K562 (cell line): ENCODE results near the gene TMEM127. TPM values are rescaled to one million over a fixed set of nuclear protein-coding genes. Genes with fewer than 3 reads are reported as not detected.
A peak's percentile ranks its signal among the peaks of the same experiment; 100 is the strongest.

Source experiments
- ATAC-seq: fragments of 200-7000 bp; cut with Tn5 transposase; 3 replicates; pipeline ENCODE4 v1.9.1; 2020; ENCODE audit warnings: moderate library complexity
- BruUV-seq: library from RNA; stranded (reverse); fragments of 400-500 nt; replicated peaks from 2 replicates; lab custom pipeline; 2021; lab: Mats Ljungman, UMichigan
- CTCF ChIA-PET: fragments of 300-600 bp; formaldehyde crosslinking; extraction: SDS; loops from one replicate; lab custom pipeline; 2021; ENCODE audit warnings: low intra/inter-chr PET ratio; lab: Yijun Ruan, JAX
- POLR2A ChIA-PET: fragments of 300-600, 350-650 bp; sonication (Branson Sonifier 250); formaldehyde crosslinking; extraction: SDS; loops from one replicate; lab custom pipeline; 2021; ENCODE audit warnings: antibody characterized with exemption, inconsistent platforms; lab: Yijun Ruan, JAX
- DNase-seq, 4 experiments: peaks; one replicate each; pipeline versions ENCODE4 v3.0.0 to v3.0.0-alpha.2; 2011 to 2018; ENCODE audit warnings: low spot score in 3 of 4, mixed read lengths in 3 of 4; ENCODE audit errors: extremely low read depth in 1 of 4
- FAIRE-seq: peaks from 2 replicates; lab custom pipeline; 2011; peaks lifted over from hg19 to GRCh38; lab: Jason Lieb, UNC
- H2AFZ ChIP-seq: 2 replicates; pipeline ENCODE4 v1.6.0; 2011; ENCODE audit warnings: low read depth, low read length, control low read depth, inconsistent platforms
- H3K27ac ChIP-seq: fragments of 200-600 bp; 3 replicates; pipeline ENCODE4 v1.8.0; 2011; ENCODE audit warnings: low read depth, mild to moderate bottlenecking, control low read depth, inconsistent platforms, low read length, moderate library complexity, mixed read lengths; ENCODE audit errors: extremely low read depth
- H3K27me3 ChIP-seq, 2 experiments: fragments of 300-600 bp in 1 of 2; 2 replicates in 1 of 2; 3 replicates in 1 of 2; pipeline versions ENCODE4 v1.6.0 to v1.8.0; 2011; ENCODE audit warnings: inconsistent platforms in 2 of 2, low read length in 2 of 2, mild to moderate bottlenecking in 1 of 2, mixed read lengths in 1 of 2, moderate library complexity in 1 of 2; ENCODE audit not compliant: control insufficient read depth in 2 of 2, insufficient read depth in 2 of 2
- H3K36me3 ChIP-seq: fragments of 300-600 bp; 3 replicates; pipeline ENCODE4 v1.8.0; 2011; ENCODE audit warnings: mild to moderate bottlenecking, low read length, inconsistent platforms; ENCODE audit not compliant: control insufficient read depth, insufficient read depth
- H3K4me1 ChIP-seq, 2 experiments: fragments of 200-600 bp in 1 of 2; replicated peaks in 1 of 2; 2 replicates in 1 of 2; 3 replicates in 1 of 2; pipeline versions ENCODE4 v1.5.1 to v1.8.0; 2011; ENCODE audit warnings: inconsistent platforms in 2 of 2, low read length in 2 of 2, mild to moderate bottlenecking in 1 of 2, mixed read lengths in 1 of 2, moderate library complexity in 1 of 2; ENCODE audit not compliant: control insufficient read depth in 2 of 2, insufficient read depth in 2 of 2
- H3K4me2 ChIP-seq: 2 replicates; pipeline ENCODE4 v1.6.1; 2011; ENCODE audit warnings: low read length, control low read depth, inconsistent platforms, mixed read lengths; ENCODE audit not compliant: insufficient read depth
- H3K4me3 ChIP-seq: fragments of 200-600 bp; sonication (generic), shearing (Covaris generic); 2 replicates; pipeline ENCODE4 v1.5.1; 2016; ENCODE audit warnings: control low read depth, inconsistent platforms
- H3K79me2 ChIP-seq: fragments of 200-600 bp; 3 replicates; pipeline ENCODE4 v1.8.0; 2011; ENCODE audit warnings: low read length, inconsistent platforms; ENCODE audit not compliant: control insufficient read depth, insufficient read depth
- H3K9ac ChIP-seq, 2 experiments: 2 replicates each; pipeline versions ENCODE4 v1.6.0 to v1.6.1; 2011; ENCODE audit warnings: low read depth in 2 of 2, low read length in 2 of 2, control low read depth in 1 of 2, inconsistent platforms in 1 of 2, mild to moderate bottlenecking in 1 of 2, mixed read lengths in 1 of 2; ENCODE audit not compliant: insufficient read depth in 1 of 2
- H3K9me1 ChIP-seq: one replicate; pipeline ENCODE4 v1.6.0; 2011; ENCODE audit warnings: inconsistent platforms, mild to moderate bottlenecking, low read length, moderate library complexity; ENCODE audit not compliant: control insufficient read depth, insufficient read depth
- H3K9me3 ChIP-seq: replicated peaks from 2 replicates; pipeline ENCODE4 v1.5.1; 2011; ENCODE audit warnings: low read depth, low read length, inconsistent platforms; ENCODE audit not compliant: control insufficient read depth, insufficient read depth
- H4K20me1 ChIP-seq: replicated peaks from 2 replicates; pipeline ENCODE4 v1.6.1; 2011; ENCODE audit warnings: low read length, inconsistent platforms, mixed read lengths; ENCODE audit not compliant: control insufficient read depth, insufficient read depth
- POLR2AphosphoS5 ChIP-seq: IDR thresholded peaks from 2 replicates; pipeline ENCODE4 v1.6.1; 2011; ENCODE audit warnings: mild to moderate bottlenecking, low read depth, low read length, moderate library complexity; ENCODE audit not compliant: control insufficient read depth, insufficient read depth
- SMAD4 ChIP-seq: fragments of 250-450 bp; sonication (Bioruptor Pico); conservative IDR thresholded peaks from 2 replicates; pipeline ENCODE4 v1.8.0; 2021; ENCODE audit warnings: inconsistent platforms, mild to moderate bottlenecking, moderate library complexity
- WGBS: fragments of 100-300 bp; shearing (Covaris generic); methylation state at CpG from one replicate; pipeline ENCODE4 v1.1.6; 2016; ENCODE audit warnings: low coverage, mixed read lengths; ENCODE audit not compliant: insufficient coverage; ENCODE audit errors: missing lambda C conversion rate; 5-methylcytosine and 5-hydroxymethylcytosine counted together
- in situ Hi-C: fragments of 300-500 bp; cut with MboI; formaldehyde crosslinking; loops from 4 replicates; pipeline ENCODE4 v1.15.0; 2018; ENCODE audit warnings: inconsistent platforms, mixed read lengths
- intact Hi-C: fragments of 100-400 bp; cut with micrococcal nuclease; formaldehyde crosslinking; loops from 2 replicates; pipeline ENCODE4 v1.14.2; 2022
- polyA plus RNA-seq, 8 experiments: library from polyadenylated mRNA; depleted of rRNA in 4 of 8; stranded (reverse) in 5 of 8; unstranded in 3 of 8; fragments of >200 nt; fragmentation: Nextera tagmentation in 2 of 8; fragmentation: Illumina TruSeq in 1 of 8; extraction: Ambion mirVana in 2 of 8; extraction: Trizol in 1 of 8; gene quantifications; 2 replicates each; pipeline versions ENCODE4 v1.2.1 to v1.2.3, GENCODE V29; 2011 to 2014; ENCODE audit warnings: inconsistent platforms in 1 of 8, missing spikeins in 1 of 8
- total RNA-seq, 7 experiments: library from RNA; depleted of rRNA in 6 of 7; stranded (reverse); fragments of >200 nt in 6 of 7; fragmentation: Illumina TruSeq in 2 of 7; extraction: Trizol in 2 of 7; gene quantifications; 2 replicates each; pipeline versions ENCODE4 v1.2.1 to v1.2.3, GENCODE V29; 2011 to 2021; ENCODE audit warnings: low replicate concordance in 1 of 7
- TF ChIP-seq, protein P1 (sequence below): fragments of 250-450 bp; sonication (Bioruptor Pico); IDR thresholded peaks from 2 replicates; pipeline ENCODE4 v1.4.0; 2020; ENCODE audit warnings: mild to moderate bottlenecking, moderate library complexity

TMEM127 gene
- total and polyA plus RNA-seq, 9 of the 15 experiments (the other 6 are each of a cell fraction or from before 2014, with no cell fraction given) = 1.7 to 20.0 (median 9.9) TPM

DNA sequence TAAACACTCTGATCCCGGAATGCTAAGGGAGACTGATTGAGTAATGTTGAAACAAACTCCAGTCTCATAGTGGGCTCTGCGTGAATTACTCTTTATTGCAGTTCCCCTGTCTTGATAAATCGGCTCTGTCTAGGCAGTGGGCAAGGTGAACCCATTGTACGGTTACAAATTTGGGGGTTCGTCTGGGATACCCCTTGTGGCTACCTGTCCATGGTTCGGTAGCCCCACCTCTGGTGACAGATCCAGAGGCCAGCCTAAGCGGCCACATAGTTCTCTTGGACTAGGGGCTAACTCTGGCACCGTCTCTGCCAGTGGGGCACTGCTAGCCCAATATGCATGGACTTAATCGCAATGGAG is 56.1 kb downstream of the TMEM127 start:
- Histone ChIP-seq H2AFZ (peak overlapping the region; percentile 79), H3K9ac (peak overlapping the region; percentile 78 to 96; a peak in 3 of 4 replicates), H3K4me3 (peak overlapping the region; percentile 84), H3K27ac (peak overlapping the region; percentile 97), H3K79me2 (peaks cover 53% of the 10 kb centered on the region), H3K27me3 (no peaks in the 10 kb centered on the region), H3K36me3 (peaks cover 19% of the 10 kb centered on the region; the same call in 2 of the 3 replicates), H3K4me2 (peak overlapping the region; percentile 90), H4K20me1 (peaks cover 25% of the 10 kb centered on the region)
- no TSS peak for BruUV-seq
- WGBS = 39% methylated on average over 9 of the region's 9 CpGs
- FAIRE-seq = no peak
- in situ Hi-C loops = no loop called here
- DNase-seq = no peak
- TF ChIP-seq, protein P1, sequence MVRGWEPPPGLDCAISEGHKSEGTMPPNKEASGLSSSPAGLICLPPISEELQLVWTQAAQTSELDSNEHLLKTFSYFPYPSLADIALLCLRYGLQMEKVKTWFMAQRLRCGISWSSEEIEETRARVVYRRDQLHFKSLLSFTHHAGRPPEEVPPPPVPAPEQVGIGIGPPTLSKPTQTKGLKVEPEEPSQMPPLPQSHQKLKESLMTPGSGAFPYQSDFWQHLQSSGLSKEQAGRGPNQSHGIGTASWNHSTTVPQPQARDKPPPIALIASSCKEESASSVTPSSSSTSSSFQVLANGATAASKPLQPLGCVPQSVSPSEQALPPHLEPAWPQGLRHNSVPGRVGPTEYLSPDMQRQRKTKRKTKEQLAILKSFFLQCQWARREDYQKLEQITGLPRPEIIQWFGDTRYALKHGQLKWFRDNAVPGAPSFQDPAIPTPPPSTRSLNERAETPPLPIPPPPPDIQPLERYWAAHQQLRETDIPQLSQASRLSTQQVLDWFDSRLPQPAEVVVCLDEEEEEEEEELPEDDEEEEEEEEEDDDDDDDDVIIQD (CRISPR knock-in tag) = peak; percentile 58; the same call in 1 of the 2 replicates
- TF ChIP-seq POLR2AphosphoS5 (no peak), SMAD4 (0 out of 2 replicates have a peak, but pooled peaks have one; percentile 17)
- TF ChIP-seq, all 486 proteins: peak for 2
- POLR2A ChIA-PET = interaction anchor here (0.7 to 2.9 kb wide), 5 partner anchors 20 to 59 kb away, joined by 3 to 12 read pairs (median 5); no protein-coding TSS in a partner anchor
- peaks cover 17% of the 10 kb centered on the region in 2 experiments for H3K4me1 ChIP-seq
- no peak for ATAC-seq
- no peaks in the 10 kb centered on the region for H3K9me3 ChIP-seq
- no peaks in the 10 kb centered on the region for H3K9me1 ChIP-seq
- CTCF ChIA-PET = no interaction called here
- intact Hi-C loops = loop anchor here (2.0 kb wide), 1 partner anchor 51 kb away; no protein-coding TSS in a partner anchor
